ENCODE results near the gene GID4.

- TF ChIP-seq POLR2AphosphoS5 (IDR thresholded peaks at IDR 0.05; ENCODE audit: low read depth, low read length) (no peak), SIN3A (IDR thresholded peaks at IDR 0.05; ENCODE audit: borderline replicate concordance, insufficient read depth, low read length) (no peak), REST (IDR thresholded peaks at IDR 0.05; ENCODE audit: insufficient read depth in 1 of 2, low read depth in 2 of 2, low read length in 2 of 2) (no peak), TAF1 (IDR thresholded peaks at IDR 0.05; ENCODE audit: borderline replicate concordance, insufficient read depth, low read length) (no peak), FOXP2 (optimal IDR thresholded peaks at IDR 0.05; ENCODE audit: borderline replicate concordance, extremely low read depth, extremely low read length, insufficient read depth) (no peak)
Observed at GRCh38 chr17:18100616-18101015, 61.4 kb downstream of the GID4 start.
